Suppressor macrophage treated with lipopolysaccharide for 4 hours (primary cell): Measurements from ENCODE around the gene ZBTB26.
"Not testable (repeated sequence)": the region's sequence is repeated elsewhere in the genome, so short reads cannot be mapped to it uniquely, and the experiment has no call there.

Experiments used
- DNase-seq: peaks from one replicate; pipeline ENCODE4 v3.0.0-alpha.2; 2020

The ZBTB26 gene

GRCh38 chr9:122923947-122924346 lies 7.4 kb downstream of the ZBTB26 start:
- DNase-seq, result no peak

GRCh38 chr9:122922713-122923112 lies 8.6 kb downstream of the ZBTB26 start:
- DNase-seq, result no peak

GRCh38 chr9:122918310-122918709 lies 13.0 kb downstream of the ZBTB26 start:
- no peak for DNase-seq

- DNase-seq, result peak; percentile 87
These were observed 18.2 kb downstream of the ZBTB26 start, which contains the start of gene ZBTB6 for GRCh38 chr9:122912964-122913673. ZBTB6 (minus strand) TSS chr9:122913323; CDS start chr9:122912072, 1,251 bp downstream.

GRCh38 chr9:122912671-122912963 lies 18.7 kb downstream of the ZBTB26 start:
- DNase-seq, result peak; percentile 56

GRCh38 chr9:122906122-122906521 lies 25.2 kb downstream of the ZBTB26 start:
- not testable (repeated sequence) for DNase-seq

- DNase-seq, result peak; percentile 99
These were observed 26.2 kb downstream of the ZBTB26 start, which contains the start of gene RC3H2 for GRCh38 chr9:122904823-122905710. RC3H2 (minus strand) TSS chr9:122905359; CDS start chr9:122897509, 7,850 bp downstream.

- DNase-seq, result peak; percentile 43
These were observed 26.9 kb downstream of the ZBTB26 start for GRCh38 chr9:122904466-122904822.

- DNase-seq, result peak; percentile 74
These were observed 30.5 kb downstream of the ZBTB26 start for GRCh38 chr9:122900791-122901190.

GRCh38 chr9:122897969-122898368 lies 33.3 kb downstream of the ZBTB26 start:
- DNase-seq, result peak; percentile 28

GRCh38 chr9:122888480-122888879 lies 42.8 kb downstream of the ZBTB26 start:
- DNase-seq, result no peak

GRCh38 chr9:122883125-122883524 lies 48.2 kb downstream of the ZBTB26 start:
- DNase-seq, result no peak

- no peak for DNase-seq
These were observed 51.9 kb downstream of the ZBTB26 start for GRCh38 chr9:122879443-122879842.

GRCh38 chr9:122875523-122875922 lies 55.8 kb downstream of the ZBTB26 start:
- no peak for DNase-seq

- not testable (repeated sequence) for DNase-seq
These were observed 64.0 kb downstream of the ZBTB26 start for GRCh38 chr9:122867276-122867675.

- no peak for DNase-seq
These were observed 65.2 kb downstream of the ZBTB26 start for GRCh38 chr9:122866079-122866478.
